Measurements from ENCODE around the gene NTRK2.

DNA sequence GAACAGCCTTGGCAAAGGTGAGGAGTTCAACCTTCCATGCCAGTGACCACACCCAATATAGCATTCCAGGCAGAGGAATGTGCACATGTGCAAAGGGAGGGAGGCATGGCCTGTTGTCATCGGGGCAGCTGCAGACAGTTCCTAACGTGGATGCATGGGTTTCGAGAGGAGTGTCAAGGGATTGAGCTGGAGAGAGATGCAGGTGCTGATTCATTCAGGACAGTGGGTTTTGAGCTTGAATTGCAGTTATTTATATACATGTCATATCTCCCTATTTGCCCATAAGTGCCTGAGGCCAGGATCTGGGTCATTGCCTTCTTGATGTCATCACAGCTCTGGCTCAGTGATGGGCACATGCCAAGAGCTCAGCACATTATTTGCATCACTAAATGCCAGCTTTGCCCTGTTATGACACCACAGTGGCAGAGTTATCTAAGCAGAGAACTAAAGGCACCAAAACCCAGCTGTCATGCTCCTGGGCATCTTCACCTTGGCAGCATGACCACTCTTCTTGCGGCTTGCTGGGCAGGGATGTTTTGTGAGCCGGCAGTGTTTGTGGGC lies 278.0 kb downstream of the NTRK2 start:
- TF ChIP-seq ELF4 (IDR thresholded peaks at IDR 0.05) (no peak), SP1 (IDR thresholded peaks at IDR 0.05) (no peak)

Data from HEK293T (cell line).